ENCODE measurements around the gene SRC.

The SRC gene

DNA sequence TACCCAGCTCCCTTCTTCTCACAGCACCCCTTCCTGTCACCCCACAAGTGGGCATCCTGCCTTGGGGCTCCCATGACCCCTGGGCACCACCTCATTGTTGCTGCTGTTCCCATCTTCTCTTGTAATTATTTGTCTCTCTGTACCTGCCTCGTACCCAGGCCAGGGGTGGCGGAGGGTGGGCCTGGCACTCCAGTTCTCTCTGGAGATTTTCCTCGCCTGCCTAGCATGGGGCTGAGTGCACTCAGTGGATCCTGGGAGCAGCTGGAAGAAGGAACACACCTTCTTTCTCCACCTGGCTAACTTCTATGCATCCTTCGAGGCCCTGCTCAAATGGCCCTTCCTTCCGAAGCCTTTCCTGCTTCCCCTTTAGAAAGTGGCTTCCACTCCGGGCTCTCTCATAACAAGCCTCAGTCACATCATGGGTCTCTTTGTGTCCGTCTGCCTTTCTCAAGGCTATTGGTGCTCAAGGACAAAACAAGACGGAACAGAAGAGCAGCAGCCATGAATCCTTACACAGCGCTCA lies 79.2 kb downstream of the SRC start:
- no peak for DNase-seq (ENCODE audit: low read depth)
- TF ChIP-seq, protein P1, sequence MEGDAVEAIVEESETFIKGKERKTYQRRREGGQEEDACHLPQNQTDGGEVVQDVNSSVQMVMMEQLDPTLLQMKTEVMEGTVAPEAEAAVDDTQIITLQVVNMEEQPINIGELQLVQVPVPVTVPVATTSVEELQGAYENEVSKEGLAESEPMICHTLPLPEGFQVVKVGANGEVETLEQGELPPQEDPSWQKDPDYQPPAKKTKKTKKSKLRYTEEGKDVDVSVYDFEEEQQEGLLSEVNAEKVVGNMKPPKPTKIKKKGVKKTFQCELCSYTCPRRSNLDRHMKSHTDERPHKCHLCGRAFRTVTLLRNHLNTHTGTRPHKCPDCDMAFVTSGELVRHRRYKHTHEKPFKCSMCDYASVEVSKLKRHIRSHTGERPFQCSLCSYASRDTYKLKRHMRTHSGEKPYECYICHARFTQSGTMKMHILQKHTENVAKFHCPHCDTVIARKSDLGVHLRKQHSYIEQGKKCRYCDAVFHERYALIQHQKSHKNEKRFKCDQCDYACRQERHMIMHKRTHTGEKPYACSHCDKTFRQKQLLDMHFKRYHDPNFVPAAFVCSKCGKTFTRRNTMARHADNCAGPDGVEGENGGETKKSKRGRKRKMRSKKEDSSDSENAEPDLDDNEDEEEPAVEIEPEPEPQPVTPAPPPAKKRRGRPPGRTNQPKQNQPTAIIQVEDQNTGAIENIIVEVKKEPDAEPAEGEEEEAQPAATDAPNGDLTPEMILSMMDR (IDR thresholded peaks at IDR 0.05; ENCODE audit: insufficient read depth, low read depth, low read length, missing control alignments) = no peak
- no peak overlapping the region for H3K4me3 ChIP-seq (ENCODE audit: low read length)

DNA sequence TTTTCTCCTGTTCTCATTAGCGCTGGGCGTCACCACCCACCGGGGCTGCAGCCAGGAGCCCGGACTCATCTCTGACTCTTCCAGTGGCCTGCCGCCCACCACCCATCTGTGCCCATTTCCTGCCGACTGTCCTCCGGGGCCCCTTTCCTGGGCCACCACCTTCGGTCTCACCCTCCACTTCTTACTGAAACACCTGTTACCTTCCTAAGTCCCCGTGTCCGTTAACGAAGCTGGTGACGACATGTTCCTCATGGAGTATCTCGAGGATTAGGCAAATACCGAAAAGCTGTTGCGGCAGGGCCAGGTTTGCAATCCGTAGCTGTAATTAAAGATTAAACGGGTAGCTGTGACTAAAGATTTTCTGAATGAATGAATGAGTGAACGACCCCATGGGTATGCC lies 80.2 kb downstream of the SRC start:
- DNase-seq (ENCODE audit: low read depth) = no peak
- no peak overlapping the region for H3K4me3 ChIP-seq (ENCODE audit: low read length)
- TF ChIP-seq, protein P1 (IDR thresholded peaks at IDR 0.05; ENCODE audit: insufficient read depth, low read depth, low read length, missing control alignments) = no peak

DNA sequence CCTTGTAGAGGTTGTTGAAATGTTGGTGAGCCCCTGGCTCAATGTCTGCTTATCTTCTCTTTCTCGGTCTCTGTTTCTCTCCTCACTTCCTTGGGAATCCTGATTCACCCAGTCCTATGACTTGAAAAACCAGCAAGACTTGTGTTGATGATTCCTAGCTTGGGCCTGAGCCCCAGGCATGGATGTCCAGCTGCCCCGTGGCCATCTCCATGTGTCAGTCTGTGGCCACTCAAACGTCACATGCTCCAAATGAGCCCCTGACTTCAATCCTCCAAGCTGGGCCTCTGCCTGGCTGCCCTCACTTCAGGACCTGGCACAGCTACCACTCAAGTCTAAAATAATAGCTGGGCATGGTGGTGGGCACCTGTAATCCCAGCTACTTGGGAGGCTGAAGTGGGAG lies 81.0 kb downstream of the SRC start:
- TF ChIP-seq, protein P1 (IDR thresholded peaks at IDR 0.05; ENCODE audit: insufficient read depth, low read depth, low read length, missing control alignments) = no peak
- H3K4me3 ChIP-seq (ENCODE audit: low read length) = no peak overlapping the region
- DNase-seq (ENCODE audit: low read depth) = no peak

DNA sequence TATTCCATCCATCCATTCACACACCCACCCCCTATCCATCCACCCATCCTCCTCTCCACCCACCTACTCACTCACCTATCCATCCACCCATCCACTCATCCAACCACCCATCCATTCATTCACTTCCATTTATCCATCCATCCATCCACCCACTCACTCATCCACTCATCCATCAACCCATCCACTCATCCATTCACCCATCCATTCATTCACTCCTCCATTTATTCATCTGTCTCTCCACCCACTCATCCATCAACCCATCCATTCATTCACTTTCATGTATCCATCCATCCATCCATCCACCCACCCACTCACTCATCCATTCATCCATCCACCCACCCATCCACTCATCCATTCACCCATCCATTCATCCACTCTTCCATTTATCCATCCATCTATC lies 84.1 kb downstream of the SRC start:
- TF ChIP-seq, protein P1 (IDR thresholded peaks at IDR 0.05; ENCODE audit: insufficient read depth, low read depth, low read length, missing control alignments) = no peak
- H3K4me3 ChIP-seq (ENCODE audit: low read length) = no peak overlapping the region
- DNase-seq (ENCODE audit: low read depth) = no peak

DNA sequence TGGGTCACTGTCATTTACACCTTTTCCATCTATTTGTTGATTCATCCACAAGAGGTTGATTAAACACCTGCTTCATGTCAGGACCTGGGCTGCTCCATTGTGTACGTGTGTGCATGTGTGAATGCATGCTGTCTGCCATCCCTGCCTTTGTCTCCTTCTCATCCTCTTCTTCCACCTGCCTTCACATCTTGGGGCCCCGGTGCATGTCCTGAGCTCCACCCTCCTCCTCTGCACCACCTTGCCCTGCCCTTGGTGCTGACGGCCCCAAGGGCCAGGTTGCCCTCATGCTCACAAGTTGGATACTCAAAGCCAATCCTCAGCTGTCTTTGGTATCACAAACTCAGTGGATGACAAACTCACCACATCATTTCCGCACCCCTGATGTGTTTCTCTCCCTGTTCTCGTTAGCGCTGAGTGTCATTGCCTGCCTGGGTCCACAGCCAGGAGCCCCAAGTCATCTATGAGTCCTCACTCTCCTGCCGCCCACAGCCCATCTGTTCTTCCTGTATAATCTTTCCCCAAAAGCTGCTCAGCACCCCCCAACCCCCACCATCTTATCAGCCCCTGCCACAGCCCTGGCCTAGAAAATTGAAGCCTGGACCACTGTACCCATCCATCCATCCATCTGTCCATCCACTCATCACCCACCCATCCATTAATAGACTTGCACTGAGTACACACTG lies 85.0 kb downstream of the SRC start:
- DNase-seq (ENCODE audit: low read depth) = no peak
- H3K4me3 ChIP-seq (ENCODE audit: low read length) = no peak overlapping the region
- TF ChIP-seq, protein P1 (IDR thresholded peaks at IDR 0.05; ENCODE audit: insufficient read depth, low read depth, low read length, missing control alignments) = no peak

DNA sequence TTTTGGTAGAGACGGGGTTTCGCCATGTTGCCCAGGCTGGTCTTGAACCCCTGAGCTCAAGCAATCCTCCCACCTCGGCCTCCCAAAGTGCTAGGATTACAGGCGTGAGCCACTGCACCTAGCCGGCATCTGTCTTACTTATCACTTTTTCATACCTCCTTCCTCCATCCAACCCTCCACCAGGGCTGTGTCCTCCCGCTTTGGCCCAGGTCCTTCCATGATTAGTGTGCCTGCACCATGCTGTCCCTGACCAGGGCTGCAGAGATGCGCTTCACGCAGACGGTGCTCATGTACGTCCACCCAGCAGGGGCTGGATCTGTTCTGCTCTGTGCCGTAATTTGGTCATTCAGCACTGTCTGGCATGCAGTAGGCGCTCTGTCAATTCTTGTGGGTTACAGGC lies 85.8 kb downstream of the SRC start:
- TF ChIP-seq, protein P1 (IDR thresholded peaks at IDR 0.05; ENCODE audit: insufficient read depth, low read depth, low read length, missing control alignments) = no peak
- H3K4me3 ChIP-seq (ENCODE audit: low read length) = no peak overlapping the region
- no peak for DNase-seq (ENCODE audit: low read depth)

DNA sequence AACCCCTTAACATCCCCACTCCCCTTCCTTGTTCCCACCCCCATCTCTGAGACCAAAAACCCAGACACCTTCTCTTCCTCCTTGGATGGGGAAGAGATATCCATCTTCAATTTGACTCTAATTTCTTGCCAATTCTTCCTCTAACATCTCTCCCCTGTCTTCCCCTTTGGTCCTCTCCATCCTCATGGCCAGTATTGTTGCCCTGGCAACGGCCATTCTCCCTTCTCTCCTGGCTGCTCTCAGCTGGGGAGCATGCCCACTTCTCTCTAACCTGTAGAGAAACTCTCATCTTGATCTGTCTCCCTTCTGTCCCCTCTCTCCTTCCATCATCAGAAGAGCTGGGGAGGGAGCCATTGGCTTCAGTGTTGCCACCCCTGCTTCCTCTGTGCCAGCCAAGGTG lies 86.7 kb downstream of the SRC start:
- no peak for DNase-seq (ENCODE audit: low read depth)
- no peak overlapping the region for H3K4me3 ChIP-seq (ENCODE audit: low read length)
- TF ChIP-seq, protein P1 (IDR thresholded peaks at IDR 0.05; ENCODE audit: insufficient read depth, low read depth, low read length, missing control alignments) = no peak

Measured in epithelial cell of esophagus (primary cell).